Memory B cell (primary cell): ENCODE results near the gene AARS2.
"Not testable (repeated sequence)": the region's sequence is repeated elsewhere in the genome, so short reads cannot be mapped to it uniquely, and the experiment has no call there.

Experiments
- ATAC-seq: fragments of 150-1000 bp; cut with Tn5 transposase; 2 replicates; pipeline ENCODE4 v1.10.0; 2021; ENCODE audit warnings: low read depth, mild to moderate bottlenecking, moderate library complexity
- DNase-seq, 2 donors: peaks; one replicate each; pipeline ENCODE4 v3.0.0; 2022; ENCODE audit warnings: low spot score in 2 of 2
- H3K27ac Mint-ChIP-seq: one replicate; pipeline ENCODE4 v1.8.0; 2022; ENCODE audit warnings: mild to moderate bottlenecking, moderate library complexity, mixed read lengths
- H3K27me3 Mint-ChIP-seq: one replicate; pipeline ENCODE4 v1.8.0; 2022; ENCODE audit warnings: mixed read lengths
- H3K36me3 Mint-ChIP-seq: one replicate; pipeline ENCODE4 v1.8.0; 2022; ENCODE audit warnings: mild to moderate bottlenecking, mixed read lengths
- H3K4me1 Mint-ChIP-seq: one replicate; pipeline ENCODE4 v1.8.0; 2022; ENCODE audit warnings: mixed read lengths
- H3K4me3 Mint-ChIP-seq: one replicate; pipeline ENCODE4 v1.8.0; 2022; ENCODE audit warnings: mild to moderate bottlenecking, moderate library complexity, mixed read lengths
- H3K9me3 Mint-ChIP-seq: one replicate; pipeline ENCODE4 v1.8.0; 2022; ENCODE audit warnings: mixed read lengths

AARS2 gene

DNA sequence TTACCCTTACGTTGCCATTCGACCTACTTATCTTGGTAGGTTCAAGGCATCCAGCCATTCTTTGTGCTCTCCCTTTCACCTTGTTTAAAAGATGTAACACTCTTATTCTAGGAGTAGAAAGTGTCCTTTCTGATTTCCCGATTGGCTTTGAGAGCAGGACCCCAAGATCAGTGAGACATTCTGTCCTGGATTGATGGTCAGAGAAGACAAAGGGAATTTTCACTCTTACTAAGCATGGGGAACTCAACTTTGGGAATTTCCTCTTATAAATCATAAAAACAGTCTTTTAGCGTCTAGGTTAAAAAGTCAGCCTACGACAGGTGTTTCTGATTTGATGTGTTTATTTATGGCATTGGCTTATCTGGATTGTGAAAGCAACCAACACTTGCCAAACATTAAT, 2.8 kb upstream of the AARS2 start:
- DNase-seq (no peak), ATAC-seq (no peak)
- Mint-ChIP-seq H3K36me3 (peaks cover 2% of the 10 kb centered on the region), H3K4me3 (no peak overlapping the region), H3K4me1 (peaks cover 11% of the 10 kb centered on the region), H3K27me3 (peaks cover 9% of the 10 kb centered on the region), H3K27ac (no peak overlapping the region), H3K9me3 (no peaks in the 10 kb centered on the region)

DNA sequence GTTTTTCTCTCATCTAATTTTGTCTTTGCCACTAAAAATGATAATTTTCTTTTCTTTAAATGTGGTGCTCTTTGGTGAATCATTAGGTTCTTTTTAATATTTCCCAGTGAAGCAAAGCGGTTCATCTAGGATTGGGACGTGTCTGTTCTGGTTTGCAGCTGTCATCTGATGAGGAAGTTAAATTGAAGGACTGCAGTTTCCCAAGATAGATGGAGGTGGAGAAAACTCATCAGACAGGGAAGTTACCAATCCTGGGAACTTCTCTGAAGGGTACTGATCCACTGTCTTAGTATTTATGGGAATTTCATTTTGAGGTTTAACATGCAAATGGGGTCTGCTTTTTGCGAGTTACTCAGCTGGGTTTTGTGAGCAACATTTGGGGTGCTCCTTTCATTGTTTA, 2.4 kb upstream of the AARS2 start:
- no peak overlapping the region for H3K4me3 Mint-ChIP-seq
- H3K27ac Mint-ChIP-seq = no peak overlapping the region
- DNase-seq = no peak
- H3K9me3 Mint-ChIP-seq = no peaks in the 10 kb centered on the region
- H3K36me3 Mint-ChIP-seq = peaks cover 2% of the 10 kb centered on the region
- peaks cover 11% of the 10 kb centered on the region for H3K4me1 Mint-ChIP-seq
- ATAC-seq = no peak
- H3K27me3 Mint-ChIP-seq = peaks cover 9% of the 10 kb centered on the region

DNA sequence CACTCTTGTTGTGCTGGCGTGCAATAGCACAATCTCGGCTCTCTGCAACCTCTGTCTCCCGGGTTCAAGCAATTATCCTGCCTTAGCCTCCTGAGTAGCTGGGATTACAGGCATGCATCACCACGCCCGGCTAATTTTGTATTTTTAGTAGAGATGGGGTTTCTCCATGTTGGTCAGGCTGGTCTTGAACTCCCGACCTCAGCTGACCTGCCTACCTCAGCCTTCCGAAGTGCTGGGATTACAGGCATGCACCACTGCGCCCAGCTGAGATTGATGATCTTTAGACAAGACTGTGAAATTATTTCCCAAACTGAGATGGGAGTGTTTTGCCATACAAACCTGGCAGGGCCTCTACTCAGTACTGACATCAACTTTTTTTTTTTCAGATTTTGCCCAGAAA, 1.5 kb upstream of the AARS2 start:
- H3K4me1 Mint-ChIP-seq = peaks cover 11% of the 10 kb centered on the region
- not testable (repeated sequence) for DNase-seq, ATAC-seq, H3K4me3 Mint-ChIP-seq, H3K27ac Mint-ChIP-seq, H3K36me3 Mint-ChIP-seq, H3K9me3 Mint-ChIP-seq, H3K27me3 Mint-ChIP-seq

DNA sequence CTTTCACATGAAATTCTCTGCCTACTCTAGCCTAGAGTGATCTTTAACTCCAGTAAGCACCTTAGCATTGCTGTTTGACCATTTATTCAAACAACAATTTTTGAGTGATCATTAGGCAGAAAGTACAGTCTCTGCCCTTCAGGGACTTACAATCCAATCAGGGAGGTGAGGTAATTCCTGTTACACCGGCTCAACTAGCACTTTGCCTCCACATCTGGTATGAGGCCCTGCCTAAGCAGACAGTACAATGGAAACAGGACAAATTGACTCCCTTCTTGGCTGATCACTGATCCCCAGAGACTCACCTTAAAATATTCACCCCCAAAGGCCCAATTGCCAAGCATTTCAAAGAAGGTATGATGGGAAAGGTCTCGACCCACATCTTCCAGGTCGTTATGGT, 1.4 kb downstream of the AARS2 start:
- no peaks in the 10 kb centered on the region for H3K9me3 Mint-ChIP-seq
- ATAC-seq (no peak), DNase-seq (no peak)
- H3K4me1 Mint-ChIP-seq = peaks cover 14% of the 10 kb centered on the region
- peak overlapping the region; percentile 92 for H3K4me3 Mint-ChIP-seq
- peaks cover 19% of the 10 kb centered on the region for H3K36me3 Mint-ChIP-seq
- no peaks in the 10 kb centered on the region for H3K27me3 Mint-ChIP-seq
- H3K27ac Mint-ChIP-seq = peak overlapping the region; percentile 41

DNA sequence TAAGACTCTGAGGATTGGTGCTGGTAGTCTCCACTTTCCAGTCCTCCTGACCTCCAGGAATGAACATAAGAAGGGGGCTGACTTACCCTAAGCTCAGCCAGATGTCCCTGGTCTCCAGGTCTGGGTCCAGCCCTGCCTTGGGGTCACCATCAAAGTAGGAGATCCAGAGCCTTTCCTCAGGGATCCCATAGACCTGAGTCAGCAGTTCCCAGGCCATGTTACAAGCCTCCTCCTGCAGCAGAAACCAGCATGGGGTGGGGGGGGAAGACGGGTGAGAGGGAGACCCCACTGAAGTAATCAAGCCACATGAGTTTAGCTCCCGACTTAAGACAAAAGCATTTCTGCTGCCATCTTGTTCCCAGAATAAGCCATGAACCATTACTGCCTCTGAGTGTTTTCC, 1.8 kb downstream of the AARS2 start:
- ATAC-seq = no peak
- Mint-ChIP-seq H3K9me3 (no peaks in the 10 kb centered on the region), H3K27ac (peak overlapping the region; percentile 41), H3K27me3 (no peaks in the 10 kb centered on the region), H3K4me3 (no peak overlapping the region), H3K4me1 (peaks cover 14% of the 10 kb centered on the region), H3K36me3 (peaks cover 19% of the 10 kb centered on the region)
- no peak for DNase-seq

DNA sequence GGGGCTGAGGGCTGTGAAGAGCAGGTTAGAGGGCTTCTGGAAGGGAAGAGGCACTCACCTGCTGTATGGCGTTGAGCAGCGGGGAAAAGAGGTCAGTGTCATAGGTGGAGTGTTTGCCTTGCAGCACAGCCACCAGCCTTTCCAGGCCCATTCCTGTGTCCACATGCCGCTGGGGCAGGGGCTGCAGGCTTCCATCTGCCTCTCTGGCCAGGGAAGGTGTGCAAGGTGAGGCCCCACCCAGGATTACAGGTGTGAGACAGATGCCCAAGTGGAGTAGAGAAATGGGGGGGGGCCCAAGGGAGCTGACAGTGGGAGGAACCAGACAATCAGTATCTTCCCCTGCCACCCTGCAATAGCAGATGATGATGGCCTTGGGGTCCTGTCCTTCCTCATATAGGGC, 2.9 kb downstream of the AARS2 start:
- Mint-ChIP-seq H3K27me3 (no peaks in the 10 kb centered on the region), H3K4me1 (peaks cover 14% of the 10 kb centered on the region), H3K4me3 (no peak overlapping the region), H3K27ac (no peak overlapping the region), H3K36me3 (peaks cover 24% of the 10 kb centered on the region), H3K9me3 (no peaks in the 10 kb centered on the region)
- ATAC-seq (no peak), DNase-seq (no peak)

DNA sequence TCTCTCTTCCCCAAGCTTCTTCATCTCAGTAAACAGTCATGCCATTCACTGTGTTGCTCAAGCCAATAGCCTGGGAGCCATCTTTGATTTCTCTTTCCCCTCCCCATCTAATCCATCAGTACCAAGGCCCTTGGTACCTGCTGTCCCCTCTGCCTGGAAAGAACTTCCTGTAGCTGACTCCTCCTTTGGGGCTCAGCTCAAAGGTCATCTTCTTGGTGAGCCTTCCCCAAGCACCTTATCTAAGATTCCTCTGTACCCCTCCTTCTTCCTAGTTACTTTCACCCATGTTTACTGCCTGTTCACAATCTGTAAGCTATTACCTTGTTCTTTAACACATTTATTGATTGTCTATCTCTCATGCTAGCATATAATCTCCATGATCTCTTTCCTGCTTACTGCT, 3.5 kb downstream of the AARS2 start:
- no peaks in the 10 kb centered on the region for H3K27me3 Mint-ChIP-seq
- peaks cover 14% of the 10 kb centered on the region for H3K4me1 Mint-ChIP-seq
- ATAC-seq = no peak
- peaks cover 24% of the 10 kb centered on the region for H3K36me3 Mint-ChIP-seq
- DNase-seq = no peak
- H3K4me3 Mint-ChIP-seq = no peak overlapping the region
- H3K27ac Mint-ChIP-seq = no peak overlapping the region
- H3K9me3 Mint-ChIP-seq = no peaks in the 10 kb centered on the region

DNA sequence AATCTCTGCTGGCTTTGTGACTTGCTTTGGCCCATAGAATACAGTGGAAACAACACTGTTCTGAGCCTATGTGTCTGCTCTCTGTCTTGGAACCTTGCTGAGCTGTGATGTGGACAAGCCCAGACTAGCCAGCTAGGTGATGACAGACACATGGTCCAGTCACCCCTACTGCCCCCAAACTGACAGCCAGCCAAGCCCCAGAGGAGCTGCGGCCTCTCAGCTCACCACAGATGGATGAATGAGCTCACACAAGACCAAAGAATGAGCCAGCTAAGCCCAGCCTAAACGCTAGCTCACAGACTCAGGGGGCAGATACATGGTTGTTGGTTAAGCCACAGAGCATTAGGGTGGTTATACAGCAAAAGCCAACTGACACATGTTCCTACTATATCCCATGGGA, 4.1 kb downstream of the AARS2 start:
- Mint-ChIP-seq H3K4me1 (peaks cover 14% of the 10 kb centered on the region), H3K27ac (no peak overlapping the region), H3K9me3 (no peaks in the 10 kb centered on the region), H3K4me3 (no peak overlapping the region), H3K27me3 (no peaks in the 10 kb centered on the region), H3K36me3 (peaks cover 24% of the 10 kb centered on the region)
- DNase-seq = no peak
- ATAC-seq = no peak

DNA sequence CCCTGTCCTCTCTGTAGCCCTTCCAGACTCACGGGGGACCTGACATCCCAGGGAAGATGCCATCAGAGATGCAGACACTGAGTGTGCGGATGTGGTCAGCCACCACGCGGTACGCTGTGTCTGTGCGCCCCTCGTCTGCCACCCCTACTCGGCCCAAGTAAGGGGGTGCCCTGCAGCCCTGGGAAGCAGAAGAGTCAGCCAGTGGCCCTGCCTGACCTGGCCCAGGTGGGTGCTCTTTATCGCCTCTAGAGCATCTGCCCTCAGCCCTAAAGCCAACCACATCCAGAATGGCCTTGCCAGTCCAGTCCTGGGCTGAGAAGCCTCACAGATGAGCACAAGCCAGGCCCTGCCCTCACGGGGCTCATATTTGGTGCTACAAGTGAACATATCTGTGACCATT, 5.9 kb downstream of the AARS2 start:
- peaks cover 30% of the 10 kb centered on the region for H3K36me3 Mint-ChIP-seq

DNA sequence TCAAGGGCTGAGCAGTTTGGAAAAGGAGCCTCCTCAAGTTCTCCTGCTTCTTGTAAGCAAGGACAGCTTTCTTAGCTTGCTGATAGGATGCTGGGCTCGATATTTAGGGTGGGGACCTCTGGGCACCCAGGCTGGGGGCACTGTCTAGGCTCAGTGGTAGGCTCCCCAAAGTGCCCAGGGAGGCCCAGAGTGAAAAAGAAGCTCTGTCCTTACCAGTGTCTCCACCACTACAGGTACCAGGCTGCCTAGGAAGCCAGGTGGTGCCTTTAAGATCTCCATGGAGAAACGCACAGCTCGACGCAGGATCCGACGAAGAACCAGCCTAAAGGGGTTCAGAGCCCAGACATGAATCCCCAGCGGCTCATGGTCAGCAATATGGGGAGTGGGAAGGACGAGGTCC, 6.4 kb downstream of the AARS2 start:
- H3K9me3 Mint-ChIP-seq = no peaks in the 10 kb centered on the region
- H3K27me3 Mint-ChIP-seq = no peaks in the 10 kb centered on the region
- no peak overlapping the region for H3K27ac Mint-ChIP-seq
- no peak for ATAC-seq
- no peak for DNase-seq
- peaks cover 31% of the 10 kb centered on the region for H3K36me3 Mint-ChIP-seq
- no peak overlapping the region for H3K4me3 Mint-ChIP-seq
- peaks cover 5% of the 10 kb centered on the region for H3K4me1 Mint-ChIP-seq

More for the DNA sequence above, 5.9 kb downstream of the AARS2 start:
- no peak overlapping the region for H3K27ac Mint-ChIP-seq
- H3K4me1 Mint-ChIP-seq = peaks cover 8% of the 10 kb centered on the region
- H3K27me3 Mint-ChIP-seq = no peaks in the 10 kb centered on the region
- DNase-seq = no peak
- ATAC-seq = no peak
- H3K9me3 Mint-ChIP-seq = no peaks in the 10 kb centered on the region
- H3K4me3 Mint-ChIP-seq = no peak overlapping the region

DNA sequence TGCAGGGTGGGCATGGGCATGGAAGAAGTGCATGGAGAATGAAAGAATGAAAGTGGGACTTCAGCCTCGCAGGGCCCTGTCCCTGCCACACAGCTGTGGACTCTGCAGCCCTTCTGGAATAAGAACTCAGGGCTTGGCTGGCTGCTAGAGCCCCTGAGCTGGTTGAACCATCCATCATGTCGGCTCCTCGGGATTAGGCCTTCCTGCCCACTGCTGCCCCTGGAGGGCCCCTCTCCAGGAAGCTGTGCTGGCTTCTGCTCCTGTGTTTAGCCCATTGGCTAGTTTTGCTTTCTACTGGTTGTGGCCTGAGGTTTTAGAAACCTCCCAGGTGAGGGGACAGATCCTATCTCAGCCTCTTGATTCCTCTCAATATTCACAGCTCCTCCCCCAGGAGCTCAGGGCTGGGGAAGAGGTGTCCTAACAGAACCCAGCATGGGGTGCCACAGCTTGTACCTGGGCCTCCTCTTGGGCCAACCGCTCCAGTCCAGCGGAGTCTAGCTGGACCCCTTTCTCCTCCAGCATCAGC, 7.9 kb downstream of the AARS2 start:
- ATAC-seq (no peak), DNase-seq (no peak)
- Mint-ChIP-seq H3K9me3 (no peaks in the 10 kb centered on the region), H3K27ac (no peak overlapping the region), H3K36me3 (peaks cover 38% of the 10 kb centered on the region), H3K27me3 (no peaks in the 10 kb centered on the region), H3K4me3 (no peak overlapping the region), H3K4me1 (peaks cover 3% of the 10 kb centered on the region)

DNA sequence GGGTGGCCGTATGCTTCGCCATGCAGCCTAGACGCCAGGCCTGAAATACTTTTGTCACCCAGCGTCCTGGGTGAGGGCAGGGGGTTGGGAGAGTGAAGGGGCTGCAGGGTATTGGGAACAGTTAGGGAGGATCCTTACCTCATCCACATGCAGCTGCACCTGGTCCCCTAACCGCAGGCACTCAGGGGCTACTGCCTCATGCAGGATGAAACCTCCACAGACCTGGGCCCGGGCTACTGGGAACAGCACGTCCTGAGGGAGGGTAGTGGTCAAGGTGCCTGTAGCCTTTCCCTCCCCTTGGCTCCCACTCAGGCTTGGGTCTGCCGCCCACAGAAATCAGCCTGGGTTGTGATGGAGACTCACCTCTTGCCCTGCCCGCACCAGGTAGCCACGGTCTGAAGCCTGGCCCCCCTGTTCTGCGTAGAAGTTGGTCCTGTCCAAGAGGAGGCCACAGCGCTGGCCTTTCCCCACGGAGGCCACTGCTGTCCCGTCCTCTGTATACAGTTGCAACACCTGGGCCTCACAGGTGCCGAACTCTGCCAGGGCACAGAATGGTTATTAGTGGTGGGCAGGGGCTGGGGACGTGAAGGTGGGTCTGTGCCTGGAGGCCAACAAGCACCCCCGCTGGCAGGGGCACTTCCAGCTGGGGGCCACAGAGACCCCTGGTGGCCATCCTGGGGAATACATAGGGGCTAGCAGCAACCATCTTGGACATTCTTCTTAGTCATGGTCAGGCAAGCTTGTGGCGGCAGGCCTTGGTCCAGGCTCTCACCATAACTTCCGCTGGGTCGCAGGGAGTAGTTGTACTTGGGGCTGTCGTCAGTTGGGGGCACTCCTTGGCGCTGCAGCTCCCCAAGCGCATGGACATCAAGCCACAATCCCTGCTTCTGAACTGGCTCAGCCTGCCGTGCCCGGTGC, 8.6 kb downstream of the AARS2 start:
- no peak overlapping the region for H3K27ac Mint-ChIP-seq
- DNase-seq = peak; percentile 32 to 44
- no peaks in the 10 kb centered on the region for H3K9me3 Mint-ChIP-seq
- peak; percentile 72 for ATAC-seq
- no peaks in the 10 kb centered on the region for H3K27me3 Mint-ChIP-seq
- H3K36me3 Mint-ChIP-seq = peaks cover 34% of the 10 kb centered on the region
- H3K4me3 Mint-ChIP-seq = no peak overlapping the region
- H3K4me1 Mint-ChIP-seq = peaks cover 3% of the 10 kb centered on the region

DNA sequence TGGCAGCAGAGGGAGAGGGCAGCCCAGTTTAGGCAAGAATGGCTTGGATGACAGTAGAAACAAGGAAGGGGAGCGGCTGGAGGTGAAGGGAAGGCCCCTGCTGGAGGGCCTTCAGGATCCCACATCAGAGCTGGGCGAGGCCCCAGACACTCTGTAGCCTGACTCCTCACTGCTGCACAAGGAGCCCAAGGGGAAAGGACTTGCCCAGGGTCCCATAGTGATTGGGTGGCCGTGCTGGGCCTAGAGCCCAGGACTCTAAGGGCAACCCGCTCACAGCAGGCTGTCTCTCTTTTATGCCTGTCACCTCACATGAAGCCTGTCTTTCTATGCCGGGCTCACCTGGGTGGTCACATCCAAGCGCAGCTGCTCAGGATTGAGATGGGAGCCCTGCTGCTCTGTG, 9.3 kb downstream of the AARS2 start:
- ATAC-seq = no peak
- H3K9me3 Mint-ChIP-seq = no peaks in the 10 kb centered on the region
- H3K36me3 Mint-ChIP-seq = peaks cover 31% of the 10 kb centered on the region
- H3K4me3 Mint-ChIP-seq = no peak overlapping the region
- DNase-seq = no peak
- peaks cover 3% of the 10 kb centered on the region for H3K4me1 Mint-ChIP-seq
- no peak overlapping the region for H3K27ac Mint-ChIP-seq
- peaks cover 2% of the 10 kb centered on the region for H3K27me3 Mint-ChIP-seq

DNA sequence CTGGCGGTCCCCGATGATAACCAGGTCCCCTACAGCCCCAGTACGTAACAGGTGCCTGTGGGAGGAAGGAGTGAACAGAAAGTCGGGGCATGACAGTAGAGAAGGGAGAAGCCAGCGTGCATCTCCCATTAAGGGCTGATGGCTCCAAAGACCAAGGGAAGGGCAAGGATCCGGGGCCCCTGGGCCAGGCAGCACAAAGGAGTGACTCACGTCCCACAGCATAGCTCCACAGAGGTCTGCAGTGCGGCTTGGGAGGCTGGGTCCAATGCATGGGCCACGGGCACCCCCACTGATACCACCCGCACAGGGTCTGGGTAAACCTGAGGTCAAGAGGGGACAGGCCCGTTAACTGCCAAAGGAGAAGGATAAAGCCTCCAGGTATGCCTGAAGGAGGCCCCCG, 10.3 kb downstream of the AARS2 start:
- peaks cover under 1% of the 10 kb centered on the region for H3K4me1 Mint-ChIP-seq
- H3K36me3 Mint-ChIP-seq = peaks cover 25% of the 10 kb centered on the region
- DNase-seq (no peak), ATAC-seq (no peak)
- H3K27me3 Mint-ChIP-seq = peaks cover 2% of the 10 kb centered on the region
- no peak overlapping the region for H3K4me3 Mint-ChIP-seq
- H3K9me3 Mint-ChIP-seq = no peaks in the 10 kb centered on the region
- no peak overlapping the region for H3K27ac Mint-ChIP-seq
